ENCODE results near the gene BFSP1. TPM values are rescaled to one million over a fixed set of nuclear protein-coding genes. Genes with fewer than 3 reads are reported as not detected.

Gene BFSP1
- total RNA-seq, result under 1 TPM in 1 of 2 experiments, not detected in 1; 0.19 TPM

DNA sequence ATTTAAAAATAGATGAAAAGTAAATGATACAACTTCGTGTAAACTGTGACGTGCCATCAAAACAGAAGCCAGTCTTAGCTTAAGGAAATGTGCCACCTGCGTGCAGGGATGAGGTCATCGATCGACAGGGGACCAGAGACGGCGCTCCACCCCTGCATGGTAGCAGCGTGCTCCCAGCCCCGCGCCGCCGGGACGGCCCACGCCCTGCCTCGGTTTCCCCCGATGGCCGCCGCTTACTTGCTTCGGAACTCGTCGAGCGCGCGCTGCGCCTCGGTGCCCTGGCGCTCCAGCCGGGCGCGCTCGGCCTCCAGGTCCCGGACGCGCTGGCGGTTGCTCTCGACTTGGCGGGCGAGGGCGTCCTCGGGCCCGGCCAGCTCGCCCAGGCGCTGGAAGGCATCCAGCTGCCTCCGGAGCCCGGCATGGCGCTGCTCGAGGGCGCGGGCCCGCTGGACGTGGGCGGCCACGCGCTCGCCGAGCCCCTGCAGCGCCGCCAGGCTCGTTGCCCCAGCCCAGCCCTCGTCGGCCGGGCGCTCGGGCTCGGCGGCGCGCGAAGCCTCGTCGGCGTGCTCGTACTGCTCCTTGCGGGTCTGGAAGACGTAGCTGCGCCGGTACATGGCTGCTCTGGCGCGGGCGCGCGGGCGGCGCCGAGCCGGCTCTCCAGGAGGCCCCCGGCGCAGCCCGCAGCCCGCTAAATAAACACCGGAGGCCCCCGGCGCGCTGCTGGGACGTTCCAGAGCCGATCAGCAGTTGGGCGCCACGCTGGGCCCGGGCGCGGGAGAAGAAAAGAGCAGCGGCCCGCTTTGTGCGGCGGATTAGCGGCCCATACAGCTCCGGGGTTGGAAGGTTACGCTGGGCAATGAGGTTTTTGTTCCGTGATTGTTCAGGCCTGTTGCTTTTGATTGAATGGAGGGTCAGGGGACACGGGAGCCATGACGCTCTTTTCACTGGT is at the start of gene BFSP1:
BFSP1 (minus strand) TSS at position 664 of the 949 bp plus-strand sequence; CDS start at position 614, 50 bp downstream.
- Mint-ChIP-seq H3K27ac (no peak within 1 kb of the TSS), H3K36me3 (ENCODE audit: low read depth) (no peaks in the 10 kb centered on the region), H3K27me3 (ENCODE audit: low read depth) (peaks cover 17% of the 10 kb centered on the region), H3K4me3 (peak within 1 kb of the TSS; percentile 85), H3K4me1 (ENCODE audit: low read depth) (peaks cover 9% of the 10 kb centered on the region), H3K9me3 (no peaks in the 10 kb centered on the region)
- intact Hi-C loops (cut with micrococcal nuclease), result loop anchor here (1.0 to 2.0 kb wide), 2 partner anchors 27 to 152 kb away; partner anchors contain the start of gene RRBP1
- DNase-seq, result peak; percentile 69
- CTCF ChIA-PET, result interaction anchor here (0.7 to 2.4 kb wide), 7 partner anchors 14 to 100 kb away, joined by 3 to 10 read pairs (median 5); no protein-coding TSS in a partner anchor

DNA sequence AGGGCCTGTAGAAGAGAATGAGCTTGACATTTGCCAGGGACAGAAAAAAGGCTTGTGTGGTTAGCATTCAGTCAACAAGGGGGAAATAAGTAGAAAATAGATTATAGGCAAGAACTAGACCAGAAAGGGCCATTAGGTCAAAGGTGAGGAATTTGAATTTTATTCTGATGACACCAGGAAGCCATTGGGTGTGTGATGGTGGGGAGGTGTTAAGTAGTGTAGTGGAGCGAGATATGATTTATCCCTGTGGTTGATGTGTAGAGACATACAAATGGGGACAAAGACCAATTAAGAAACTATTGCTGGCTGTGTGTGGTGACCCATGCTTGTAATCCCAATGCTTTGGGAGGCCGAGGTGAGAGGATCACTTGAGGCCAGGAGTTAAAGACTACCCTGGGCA is 49.7 kb upstream of the BFSP1 start:
- Mint-ChIP-seq H3K4me3 (no peak overlapping the region), H3K36me3 (ENCODE audit: low read depth) (peaks cover 3% of the 10 kb centered on the region), H3K9me3 (no peaks in the 10 kb centered on the region), H3K4me1 (ENCODE audit: low read depth) (peaks cover 23% of the 10 kb centered on the region), H3K27me3 (ENCODE audit: low read depth) (no peaks in the 10 kb centered on the region), H3K27ac (no peak overlapping the region)
- CTCF ChIA-PET, result interaction anchor here (0.9 to 1.9 kb wide), 3 partner anchors 10 to 76 kb away, joined by 3 to 6 read pairs (median 3); no protein-coding TSS in a partner anchor
- intact Hi-C loops (cut with micrococcal nuclease), result no loop called here
- no peak for DNase-seq

DNA sequence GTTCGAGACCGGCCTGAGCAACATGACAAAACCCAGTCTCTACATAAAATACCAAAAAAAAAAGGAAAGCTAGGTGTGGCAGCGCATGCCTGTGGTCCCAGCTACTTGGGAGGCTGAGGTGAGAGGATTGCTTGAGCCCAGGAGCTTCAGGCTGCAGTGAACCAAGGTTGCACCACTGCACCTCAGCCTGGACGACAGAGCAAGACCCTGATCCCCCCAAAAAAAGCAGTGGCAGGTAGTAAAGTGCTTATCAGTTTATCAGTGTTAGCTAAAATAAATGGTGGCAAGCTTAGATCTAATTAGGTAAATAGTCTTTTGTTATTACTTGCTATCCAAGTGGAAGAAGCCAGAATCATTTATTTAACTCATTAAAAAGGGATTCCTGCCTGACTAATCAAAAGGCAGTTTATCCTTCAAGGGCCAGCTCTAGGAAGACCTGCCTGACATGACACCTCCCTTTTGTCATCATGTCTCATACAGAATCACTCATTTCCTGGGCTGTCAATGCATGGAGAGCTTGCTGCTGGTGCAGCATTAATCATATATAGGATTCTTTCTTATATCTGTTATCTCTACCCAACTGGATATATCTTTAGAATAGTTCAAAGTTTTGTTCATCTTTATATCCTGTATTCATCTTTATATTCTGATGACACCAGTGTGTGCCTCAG is 48.3 kb upstream of the BFSP1 start:
- Mint-ChIP-seq H3K4me3 (no peak overlapping the region), H3K36me3 (ENCODE audit: low read depth) (peaks cover 3% of the 10 kb centered on the region), H3K9me3 (no peaks in the 10 kb centered on the region), H3K27me3 (ENCODE audit: low read depth) (no peaks in the 10 kb centered on the region), H3K4me1 (ENCODE audit: low read depth) (peaks cover 20% of the 10 kb centered on the region), H3K27ac (no peak overlapping the region)
- intact Hi-C loops (cut with micrococcal nuclease), result no loop called here
- peak; percentile 12 for DNase-seq
- CTCF ChIA-PET, result interaction anchor here (1.1 to 1.3 kb wide), 4 partner anchors 8 to 33 kb away, joined by 3 to 4 read pairs (median 4); no protein-coding TSS in a partner anchor

DNA sequence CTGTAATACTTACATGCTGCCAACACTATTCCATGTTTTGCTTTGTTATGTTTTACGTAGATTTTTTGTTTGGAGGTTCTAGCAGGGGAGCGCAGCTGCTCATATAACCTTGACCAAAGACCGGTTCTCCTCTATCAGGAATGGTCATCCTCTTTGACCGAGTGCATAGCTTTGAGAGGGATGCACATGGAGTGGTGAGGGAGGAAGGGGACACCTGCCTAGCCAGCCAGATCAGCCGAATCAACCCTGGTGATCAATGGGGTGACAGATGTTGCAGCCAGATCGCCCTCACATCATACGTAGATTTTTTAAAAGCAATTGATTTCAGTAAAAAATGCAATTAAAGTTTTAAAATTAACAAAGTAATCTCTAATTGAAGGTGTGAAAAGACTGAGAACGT is 45.0 kb upstream of the BFSP1 start:
- no peak for DNase-seq
- Mint-ChIP-seq H3K9me3 (no peaks in the 10 kb centered on the region), H3K27me3 (ENCODE audit: low read depth) (no peaks in the 10 kb centered on the region), H3K27ac (no peak overlapping the region), H3K4me1 (ENCODE audit: low read depth) (peaks cover 34% of the 10 kb centered on the region), H3K36me3 (ENCODE audit: low read depth) (peaks cover 3% of the 10 kb centered on the region), H3K4me3 (no peak overlapping the region)
- CTCF ChIA-PET, result no interaction called here
- intact Hi-C loops (cut with micrococcal nuclease), result no loop called here

DNA sequence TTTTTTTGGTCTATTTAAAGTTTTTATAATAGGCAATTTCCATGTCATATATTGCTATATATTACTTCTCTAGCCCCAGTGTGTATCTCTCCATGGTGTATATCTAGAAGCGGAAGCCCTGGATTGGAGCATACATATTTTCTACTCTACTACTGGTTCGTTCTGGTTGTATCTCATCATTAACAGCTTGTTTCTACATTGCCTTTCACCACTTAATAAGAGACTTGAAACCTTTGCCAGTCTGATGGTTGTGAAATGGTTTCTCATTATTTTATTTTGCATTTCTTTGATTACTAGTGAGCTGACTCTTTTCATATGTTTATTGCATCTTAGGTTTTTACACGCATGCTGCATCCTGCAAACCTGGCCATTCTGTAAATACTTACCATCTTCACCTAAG is 42.3 kb upstream of the BFSP1 start:
- CTCF ChIA-PET, result interaction anchor here (0.6 to 1.2 kb wide), 2 partner anchors 37 to 1424 kb away, joined by 3 read pairs; no protein-coding TSS in a partner anchor
- peaks cover 1% of the 10 kb centered on the region for H3K36me3 Mint-ChIP-seq (ENCODE audit: low read depth)
- intact Hi-C loops (cut with micrococcal nuclease), result loop anchor here (5.0 kb wide), 1 partner anchor 89 kb away; no protein-coding TSS in a partner anchor
- no peak for DNase-seq
- no peak overlapping the region for H3K4me3 Mint-ChIP-seq
- no peaks in the 10 kb centered on the region for H3K9me3 Mint-ChIP-seq
- H3K27me3 Mint-ChIP-seq (ENCODE audit: low read depth), result no peaks in the 10 kb centered on the region
- no peak overlapping the region for H3K27ac Mint-ChIP-seq
- peaks cover 27% of the 10 kb centered on the region for H3K4me1 Mint-ChIP-seq (ENCODE audit: low read depth)

DNA sequence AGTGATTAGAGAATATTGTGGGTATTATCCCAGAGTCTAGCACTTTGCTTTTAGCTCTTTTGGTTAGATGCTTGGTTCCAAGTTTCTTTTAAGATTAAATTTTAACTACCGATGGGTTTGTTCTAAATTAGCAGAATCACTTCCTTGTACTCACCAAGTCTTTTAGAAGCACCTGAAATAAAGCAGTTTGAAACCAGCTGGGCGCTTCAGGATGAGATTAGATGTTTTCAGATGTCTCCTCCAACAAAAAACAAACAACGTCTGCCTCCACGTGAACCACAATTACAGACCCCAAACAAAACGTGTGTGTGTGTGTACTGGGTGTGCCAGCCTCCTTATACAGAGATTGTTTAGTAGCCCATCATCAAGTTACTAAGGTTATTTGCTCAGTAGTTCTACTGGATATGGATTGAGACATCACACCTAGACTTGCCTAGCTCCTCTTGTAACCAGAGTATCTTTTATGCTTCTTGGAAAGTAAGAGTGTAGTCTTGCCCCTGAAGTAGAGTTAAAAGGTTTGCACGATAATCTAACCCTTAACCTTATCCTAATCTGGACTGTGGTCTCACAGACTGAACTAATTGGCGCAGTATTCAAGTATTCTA is 41.0 kb upstream of the BFSP1 start:
- CTCF ChIA-PET, result interaction anchor here (0.6 to 3.0 kb wide), 8 partner anchors 7 to 326 kb away, joined by 3 to 17 read pairs (median 6); partner anchors contain the start of gene BFSP1
- Mint-ChIP-seq H3K27me3 (ENCODE audit: low read depth) (no peaks in the 10 kb centered on the region), H3K9me3 (no peaks in the 10 kb centered on the region), H3K27ac (no peak overlapping the region), H3K4me3 (no peak overlapping the region), H3K36me3 (ENCODE audit: low read depth) (peaks cover 1% of the 10 kb centered on the region), H3K4me1 (ENCODE audit: low read depth) (peaks cover 27% of the 10 kb centered on the region)
- intact Hi-C loops (cut with micrococcal nuclease), result loop anchor here (5.0 kb wide), 1 partner anchor 90 kb away; no protein-coding TSS in a partner anchor
- DNase-seq, result no peak

DNA sequence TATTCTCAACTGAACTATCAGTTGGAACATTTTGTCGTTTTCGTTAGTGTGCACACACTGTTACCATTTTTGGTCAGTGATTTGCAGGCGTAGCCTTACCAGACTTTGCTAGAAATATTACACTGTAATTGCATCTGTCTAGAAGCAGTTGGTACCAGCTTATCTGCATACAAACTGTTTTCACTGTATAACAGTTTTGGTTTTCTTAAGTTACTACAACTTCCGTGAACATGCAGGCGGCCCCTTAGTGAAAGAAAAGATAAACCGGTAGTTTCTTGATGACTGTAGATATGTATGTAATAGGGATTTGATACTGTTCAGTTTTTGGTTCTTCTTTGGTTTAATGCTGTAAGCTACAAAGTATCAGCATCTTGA is 40.0 kb upstream of the BFSP1 start:
- CTCF ChIA-PET, result interaction anchor here (0.5 to 3.0 kb wide), 12 partner anchors 8 to 425 kb away, joined by 3 to 17 read pairs (median 5); partner anchors contain the start of genes BFSP1 and RRBP1
- no peaks in the 10 kb centered on the region for H3K9me3 Mint-ChIP-seq
- peak overlapping the region; percentile 78 for H3K27ac Mint-ChIP-seq
- H3K4me3 Mint-ChIP-seq, result peak overlapping the region; percentile 91
- no peaks in the 10 kb centered on the region for H3K27me3 Mint-ChIP-seq (ENCODE audit: low read depth)
- H3K36me3 Mint-ChIP-seq (ENCODE audit: low read depth), result peaks cover 1% of the 10 kb centered on the region
- intact Hi-C loops (cut with micrococcal nuclease), result loop anchor here (1.0 to 5.0 kb wide), 6 partner anchors 30 to 398 kb away; partner anchors contain the start of genes MGME1 and SNX5
- H3K4me1 Mint-ChIP-seq (ENCODE audit: low read depth), result peaks cover 27% of the 10 kb centered on the region
- peak; percentile 51 for DNase-seq

DNA sequence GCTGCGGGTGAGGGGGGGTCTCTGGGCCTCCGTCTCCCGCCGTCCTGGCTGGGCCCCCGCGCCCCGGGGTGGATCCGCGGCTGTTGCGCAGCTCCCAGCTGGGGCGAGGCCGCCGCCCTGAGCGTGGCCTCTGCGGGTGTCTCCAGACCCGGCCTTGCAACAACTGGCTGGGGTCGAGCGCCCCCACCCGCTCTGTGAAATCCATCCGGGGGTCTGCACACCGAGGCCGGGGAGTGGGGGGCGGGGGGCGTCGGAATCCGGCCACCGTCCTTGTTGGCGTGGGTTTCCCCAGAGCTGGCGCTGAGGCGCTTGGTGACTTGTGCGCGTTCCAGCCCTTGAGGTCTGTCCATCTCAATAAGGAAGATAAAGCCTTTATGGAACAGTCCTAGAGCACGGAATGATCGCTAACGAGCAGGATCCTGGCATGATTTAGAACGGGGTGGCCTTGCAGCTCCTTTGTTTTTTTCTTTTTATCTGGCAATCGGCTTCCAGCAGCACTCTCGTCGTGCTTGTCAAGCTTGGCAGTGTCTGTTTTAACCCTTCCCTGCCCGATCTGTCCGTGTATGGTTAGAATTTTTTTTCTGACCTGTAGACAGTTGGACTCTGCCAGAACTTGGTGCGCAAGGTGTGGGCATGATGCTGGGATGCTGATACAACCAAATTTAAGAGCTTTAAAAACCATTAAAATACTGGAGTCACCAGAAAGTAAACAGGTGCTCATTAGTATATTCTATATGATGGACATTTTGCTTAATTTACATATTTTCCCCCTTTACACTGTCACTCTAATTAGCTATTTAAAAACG is 39.4 kb upstream of the BFSP1 start:
- H3K9me3 Mint-ChIP-seq, result no peaks in the 10 kb centered on the region
- CTCF ChIA-PET, result interaction anchor here (0.5 to 3.0 kb wide), 13 partner anchors 9 to 1126 kb away, joined by 3 to 17 read pairs (median 5); partner anchors contain the start of genes BFSP1 and RRBP1
- peak overlapping the region; percentile 91 for H3K4me3 Mint-ChIP-seq
- H3K27ac Mint-ChIP-seq, result peak overlapping the region; percentile 78
- peaks cover 27% of the 10 kb centered on the region for H3K4me1 Mint-ChIP-seq (ENCODE audit: low read depth)
- H3K27me3 Mint-ChIP-seq (ENCODE audit: low read depth), result no peaks in the 10 kb centered on the region
- intact Hi-C loops (cut with micrococcal nuclease), result loop anchor here (1.0 to 5.0 kb wide), 7 partner anchors 10 to 398 kb away; partner anchors contain the start of genes MGME1 and SNX5
- DNase-seq, result peak; percentile 22
- H3K36me3 Mint-ChIP-seq (ENCODE audit: low read depth), result peaks cover 1% of the 10 kb centered on the region

DNA sequence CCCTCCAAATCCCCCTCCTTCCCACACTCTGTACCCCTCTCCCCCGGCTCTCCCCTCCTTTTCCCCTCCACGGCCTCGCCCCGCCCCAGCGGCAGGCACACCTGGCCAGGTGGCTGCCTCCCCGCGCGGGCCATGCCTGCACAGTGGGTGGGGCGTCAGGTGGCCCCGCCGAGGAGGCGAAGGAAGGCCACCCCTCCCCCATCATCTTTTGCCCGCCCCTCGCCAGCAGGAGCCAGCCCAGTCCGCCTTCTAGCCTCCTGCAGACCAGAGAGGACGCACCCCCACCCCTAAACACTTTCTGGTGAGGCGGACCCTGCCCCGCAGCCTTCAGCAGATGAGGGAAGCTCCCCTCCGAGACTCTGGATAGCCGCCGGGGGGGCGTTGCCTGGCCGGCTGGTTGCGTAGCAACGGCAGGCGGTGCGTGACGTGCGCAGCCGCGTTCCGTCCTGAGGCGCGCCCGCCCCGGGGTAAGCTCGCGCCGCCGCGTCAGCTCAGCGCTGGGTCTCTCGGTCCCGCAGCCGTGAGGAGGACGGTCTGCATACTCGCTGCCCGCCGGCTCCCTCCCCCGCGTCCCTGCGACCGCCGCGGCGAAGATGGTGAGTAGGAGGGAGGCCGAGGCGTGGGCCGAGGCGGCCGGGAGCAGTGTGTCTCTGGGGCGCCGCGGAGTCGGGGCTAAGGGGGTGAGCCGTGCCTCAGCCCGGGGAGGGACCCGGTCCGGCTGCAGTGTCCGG is 38.6 kb upstream of the BFSP1 start, which contains the start of gene DSTN:
DSTN (plus strand) TSS at position 460 of the 731 bp plus-strand sequence; CDS start at position 594, 134 bp downstream.
- peaks cover 1% of the 10 kb centered on the region for H3K36me3 Mint-ChIP-seq (ENCODE audit: low read depth)
- intact Hi-C loops (cut with micrococcal nuclease), result loop anchor here (1.0 to 10.0 kb wide), 7 partner anchors 9 to 565 kb away; partner anchors contain the start of genes KAT14, MGME1, PET117 and RRBP1
- no peaks in the 10 kb centered on the region for H3K27me3 Mint-ChIP-seq (ENCODE audit: low read depth)
- H3K4me1 Mint-ChIP-seq (ENCODE audit: low read depth), result peaks cover 25% of the 10 kb centered on the region
- peak; percentile 84 for DNase-seq
- peak within 1 kb of the TSS; percentile 91 for H3K4me3 Mint-ChIP-seq
- H3K9me3 Mint-ChIP-seq, result no peaks in the 10 kb centered on the region
- CTCF ChIA-PET, result interaction anchor here (0.6 to 3.0 kb wide), 5 partner anchors 33 to 1127 kb away, joined by 3 to 17 read pairs (median 5); partner anchors contain the start of gene RRBP1
- H3K27ac Mint-ChIP-seq, result peak within 1 kb of the TSS; percentile 78

DNA sequence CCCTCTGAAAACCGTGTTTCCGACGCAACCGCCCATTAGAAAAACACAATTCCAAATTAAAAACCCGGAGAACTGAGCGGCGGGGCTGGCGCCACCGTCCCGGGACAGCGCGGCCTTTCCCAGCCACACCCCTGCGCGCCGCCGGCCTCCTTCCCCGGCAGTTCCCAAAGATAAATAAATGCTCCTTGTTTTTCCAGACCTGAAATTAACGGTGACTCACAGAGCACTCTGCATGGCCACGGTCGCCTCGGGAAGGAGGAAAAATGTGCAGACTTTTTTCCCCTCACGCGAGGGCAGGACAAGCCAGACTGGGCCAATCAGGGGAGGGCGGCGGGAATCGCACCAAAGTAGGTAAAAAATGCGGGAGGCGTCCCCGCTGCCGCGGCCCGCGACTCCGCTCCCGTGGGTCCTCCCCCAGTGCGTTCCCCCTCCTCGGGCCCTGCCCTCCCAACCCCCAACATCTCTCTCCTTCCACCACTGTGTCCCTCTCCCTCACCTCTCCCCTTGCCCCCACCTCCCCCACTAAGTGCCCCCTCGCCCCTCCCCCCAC is 37.9 kb upstream of the BFSP1 start:
- Mint-ChIP-seq H3K27me3 (ENCODE audit: low read depth) (no peaks in the 10 kb centered on the region), H3K4me1 (ENCODE audit: low read depth) (peaks cover 23% of the 10 kb centered on the region), H3K36me3 (ENCODE audit: low read depth) (peaks cover 1% of the 10 kb centered on the region), H3K9me3 (no peaks in the 10 kb centered on the region), H3K4me3 (peak overlapping the region; percentile 11), H3K27ac (no peak overlapping the region)
- CTCF ChIA-PET, result no interaction called here
- intact Hi-C loops (cut with micrococcal nuclease), result loop anchor here (1.0 to 10.0 kb wide), 2 partner anchors 113 to 566 kb away; partner anchors contain the start of genes KAT14, PET117 and RRBP1
- DNase-seq, result peak; percentile 12

Measured in activated naive CD4-positive, alpha-beta T cell treated with anti-CD3 and anti-CD28 coated beads for 36 hours (primary cell).